ENCODE results near the gene ABL1.

GRCh38 chr9:130837643-130838042, 2.6 kb downstream of the ABL1 start:
- TF ChIP-seq, protein P1, sequence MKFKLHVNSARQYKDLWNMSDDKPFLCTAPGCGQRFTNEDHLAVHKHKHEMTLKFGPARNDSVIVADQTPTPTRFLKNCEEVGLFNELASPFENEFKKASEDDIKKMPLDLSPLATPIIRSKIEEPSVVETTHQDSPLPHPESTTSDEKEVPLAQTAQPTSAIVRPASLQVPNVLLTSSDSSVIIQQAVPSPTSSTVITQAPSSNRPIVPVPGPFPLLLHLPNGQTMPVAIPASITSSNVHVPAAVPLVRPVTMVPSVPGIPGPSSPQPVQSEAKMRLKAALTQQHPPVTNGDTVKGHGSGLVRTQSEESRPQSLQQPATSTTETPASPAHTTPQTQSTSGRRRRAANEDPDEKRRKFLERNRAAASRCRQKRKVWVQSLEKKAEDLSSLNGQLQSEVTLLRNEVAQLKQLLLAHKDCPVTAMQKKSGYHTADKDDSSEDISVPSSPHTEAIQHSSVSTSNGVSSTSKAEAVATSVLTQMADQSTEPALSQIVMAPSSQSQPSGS (tag by site-specific recombination; IDR thresholded peaks at IDR 0.05; ENCODE audit: low read depth) = no peak
- TF ChIP-seq, protein P2, sequence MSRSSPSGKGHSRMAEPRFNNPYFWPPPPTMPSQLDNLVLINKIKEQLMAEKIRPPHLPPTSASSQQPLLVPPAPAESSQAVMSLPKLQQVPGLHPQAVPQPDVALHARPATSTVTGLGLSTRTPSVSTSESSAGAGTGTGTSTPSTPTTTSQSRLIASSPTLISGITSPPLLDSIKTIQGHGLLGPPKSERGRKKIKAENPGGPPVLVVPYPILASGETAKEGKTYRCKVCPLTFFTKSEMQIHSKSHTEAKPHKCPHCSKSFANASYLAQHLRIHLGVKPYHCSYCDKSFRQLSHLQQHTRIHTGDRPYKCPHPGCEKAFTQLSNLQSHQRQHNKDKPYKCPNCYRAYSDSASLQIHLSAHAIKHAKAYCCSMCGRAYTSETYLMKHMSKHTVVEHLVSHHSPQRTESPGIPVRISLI (tag by site-specific recombination; IDR thresholded peaks at IDR 0.05) = no peak
- TF ChIP-seq CTCF (tag by site-specific recombination; IDR thresholded peaks at IDR 0.05) = no peak
- TF ChIP-seq, protein P3, sequence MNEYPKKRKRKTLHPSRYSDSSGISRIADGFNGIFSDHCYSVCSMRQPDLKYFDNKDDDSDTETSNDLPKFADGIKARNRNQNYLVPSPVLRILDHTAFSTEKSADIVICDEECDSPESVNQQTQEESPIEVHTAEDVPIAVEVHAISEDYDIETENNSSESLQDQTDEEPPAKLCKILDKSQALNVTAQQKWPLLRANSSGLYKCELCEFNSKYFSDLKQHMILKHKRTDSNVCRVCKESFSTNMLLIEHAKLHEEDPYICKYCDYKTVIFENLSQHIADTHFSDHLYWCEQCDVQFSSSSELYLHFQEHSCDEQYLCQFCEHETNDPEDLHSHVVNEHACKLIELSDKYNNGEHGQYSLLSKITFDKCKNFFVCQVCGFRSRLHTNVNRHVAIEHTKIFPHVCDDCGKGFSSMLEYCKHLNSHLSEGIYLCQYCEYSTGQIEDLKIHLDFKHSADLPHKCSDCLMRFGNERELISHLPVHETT (tag by site-specific recombination; IDR thresholded peaks at IDR 0.05) = no peak

All from HEK293 (cell line).